ENCODE data around the gene CRAT. TPM values are rescaled to one million over a fixed set of nuclear protein-coding genes. Genes with fewer than 3 reads are reported as not detected.

The CRAT gene
- total and polyA plus RNA-seq, 2 of the 4 experiments (the other 2 are of a cell fraction), result 18.8 to 41.6 TPM

DNA sequence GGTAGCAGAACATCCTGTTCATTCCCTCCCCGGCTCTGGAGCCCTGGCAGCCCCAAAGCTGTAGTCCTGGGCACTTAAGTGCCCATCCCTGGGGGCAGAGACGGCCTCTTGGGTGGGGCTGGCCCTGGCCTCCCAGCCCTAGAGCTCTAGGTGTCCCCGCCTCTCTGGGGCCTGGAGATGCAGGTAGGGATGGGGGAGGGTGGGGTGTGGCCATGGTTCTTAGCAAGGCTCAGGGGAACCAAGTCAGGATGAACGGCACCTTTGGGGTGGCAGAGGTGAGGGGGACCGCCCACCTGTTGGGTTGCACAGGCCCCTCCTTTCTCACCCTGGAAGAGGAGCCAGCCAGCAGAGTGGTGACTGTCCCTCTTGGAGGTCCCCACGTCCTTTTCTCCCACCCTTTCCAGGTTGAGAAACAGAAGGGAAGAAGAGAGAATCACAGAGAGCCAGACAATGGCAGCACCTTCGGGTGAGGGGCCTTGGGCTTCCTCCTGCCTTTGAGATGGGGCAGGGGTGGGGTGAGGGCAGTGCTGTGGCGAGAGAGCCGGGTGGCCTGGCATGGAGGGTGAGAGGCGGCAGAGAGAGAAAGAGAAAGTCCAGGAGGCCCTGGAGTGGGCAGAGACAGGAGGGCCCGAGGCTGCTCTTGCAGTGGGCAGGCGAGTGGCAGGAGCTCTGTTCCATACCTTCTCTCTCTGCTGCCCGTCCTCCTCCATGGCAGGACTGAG, 2.3 kb downstream of the CRAT start:
- Histone ChIP-seq H3K36me3 (ENCODE audit: control insufficient read depth, insufficient read depth, low read length) (peaks cover 22% of the 10 kb centered on the region), H4K91ac (ENCODE audit: insufficient read depth, low read depth, low read length) (no peak overlapping the region), H3K27ac (ENCODE audit: insufficient read depth, low read length) (no peak overlapping the region), H4K8ac (ENCODE audit: low read depth in 2 of 2, low read length in 2 of 2) (no peak overlapping the region), H3K14ac (replicated peaks; ENCODE audit: low read depth, low read length) (no peak overlapping the region), H3K56ac (ENCODE audit: extremely low read depth, insufficient read depth, low read length) (no peak overlapping the region), H2BK5ac (ENCODE audit: low read depth, low read length, poor library complexity, severe bottlenecking) (no peak overlapping the region), H2AK5ac (ENCODE audit: low read depth, low read length) (no peak overlapping the region), H3K9me1 (ENCODE audit: insufficient read depth, low read length) (0 out of 2 replicates have a peak, but pooled peaks cover 3% of the 10 kb centered on the region), H3K9me3 (ENCODE audit: control insufficient read depth, insufficient read depth, low read length) (no peaks in the 10 kb centered on the region), H2AFZ (replicated peaks; ENCODE audit: low read length, poor library complexity) (no peak overlapping the region), H3K23ac (ENCODE audit: low read depth, low read length) (no peak overlapping the region), H4K5ac (ENCODE audit: low read depth, low read length) (no peak overlapping the region), H4K20me1 (ENCODE audit: insufficient read depth, low read length) (peaks cover 4% of the 10 kb centered on the region), H2BK20ac (ENCODE audit: low read depth, low read length) (no peak overlapping the region), H2AK9ac (replicated peaks; ENCODE audit: low read depth, low read length, poor library complexity) (peak overlapping the region; percentile 57), H3K9ac (ENCODE audit: low read depth, low read length) (no peak overlapping the region), H2BK15ac (ENCODE audit: low read depth, low read length) (no peak overlapping the region), H3K4me2 (ENCODE audit: low read depth, low read length) (no peak overlapping the region), H3K27me3 (ENCODE audit: control insufficient read depth, insufficient read depth, low read length) (no peaks in the 10 kb centered on the region), H3K4me1 (ENCODE audit: control insufficient read depth, insufficient read depth, low read length) (peaks cover 7% of the 10 kb centered on the region), H3K79me1 (ENCODE audit: low read depth in 1 of 2, low read length in 2 of 2) (peaks cover 15 to 53% of the 10 kb centered on the region in 2 experiments), H2BK120ac (ENCODE audit: low read depth, low read length) (no peak overlapping the region), H3K18ac (ENCODE audit: low read depth, low read length) (no peak overlapping the region), H3K4ac (ENCODE audit: low read depth, low read length) (no peak overlapping the region), H3K4me3 (ENCODE audit: insufficient read depth, low read depth, low read length) (no peak overlapping the region)
- DNase-seq (no peak), ATAC-seq (ENCODE audit: low read depth) (no peak)
- intact Hi-C loops (cut with micrococcal nuclease), result no loop called here
- BruUV-seq (replicated peaks), result no TSS peak
- dilution Hi-C loops (cut with HindIII; ENCODE audit: low sequenced_read_pairs, unreplicated experiment), result no loop called here
- ChIA-PET POLR2A (ENCODE audit: unreplicated experiment) (no interaction called here), CTCF (no interaction called here)
- in situ Hi-C loops (cut with MboI; ENCODE audit: low sequenced_read_pairs), result no loop called here
- TF ChIP-seq MAZ (IDR thresholded peaks at IDR 0.05; ENCODE audit: borderline replicate concordance, low read depth, low read length) (no peak), MXI1 (IDR thresholded peaks at IDR 0.05; ENCODE audit: borderline replicate concordance, low read depth, low read length) (no peak)
- 85% methylated on average over 2 of the region's 13 CpGs; no CpG with 5 or more reads in 1 of the 2 experiments for WGBS, 2 experiments (ENCODE audit: extremely low coverage in 2 of 2, insufficient read length in 1 of 2)

Measured in IMR-90 (cell line).